ENCODE data around the gene BTBD2. TPM values are rescaled to one million over a fixed set of nuclear protein-coding genes. Genes with fewer than 3 reads are reported as not detected.

The BTBD2 gene
- total RNA-seq, 4 donors from 2014 or later, result 54.6 to 82.9 (median 63.6) TPM

DNA sequence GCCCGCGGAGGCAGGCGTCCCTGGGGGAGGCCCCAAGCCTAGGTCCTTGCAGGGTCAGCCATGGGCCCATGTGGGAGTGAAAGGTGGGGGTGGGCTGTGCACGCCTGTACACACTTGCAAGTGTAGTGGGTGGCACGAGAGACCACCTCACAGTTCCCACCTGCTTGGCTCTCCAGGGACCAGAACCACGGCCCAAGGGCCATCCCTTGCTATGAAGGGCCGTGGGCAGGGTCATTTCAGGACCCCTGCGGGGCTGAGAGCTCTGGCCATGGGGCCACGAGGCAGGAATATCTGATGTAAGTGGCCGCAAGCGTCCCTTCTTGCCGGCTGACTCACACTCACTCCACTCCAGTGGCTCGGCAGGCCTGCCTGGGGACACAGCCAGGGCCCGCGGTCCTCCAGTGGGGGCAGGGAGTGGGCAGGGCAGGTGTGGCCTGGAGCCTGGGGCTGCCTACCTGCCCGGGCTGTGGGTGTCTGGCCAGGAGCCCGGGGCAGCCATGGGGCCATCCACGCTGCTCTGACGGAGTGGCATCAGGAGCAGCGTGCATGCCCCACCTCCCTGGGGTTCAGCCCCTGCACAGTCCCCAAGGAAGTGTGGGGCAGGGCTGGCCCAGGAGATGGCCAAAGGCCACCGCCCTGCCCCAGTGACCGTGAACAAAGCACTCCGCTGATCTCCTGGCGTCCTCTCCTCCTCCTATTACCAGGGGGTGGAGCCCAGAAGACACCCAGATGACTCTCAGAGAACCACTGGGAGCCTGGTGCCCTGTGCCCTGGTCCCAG, 44.1 kb upstream of the BTBD2 start:
- in situ Hi-C loops (cut with MboI; ENCODE audit: low sequenced_read_pairs in 4 of 4), result loop anchor here in 1 of 4 donors (10.0 kb wide), 1 partner anchor 125 kb away; no protein-coding TSS in a partner anchor
- peak; percentile 87 to 94 for TF ChIP-seq POLR2A (IDR thresholded peaks at IDR 0.05)
- TF ChIP-seq CTCF (IDR thresholded peaks at IDR 0.05 in 4 of 5, conservative IDR thresholded peaks at IDR 0.05 in 1 of 5), result peak in 1 of 5 experiments; percentile 13
- Histone ChIP-seq H3K27me3 (no peaks in the 10 kb centered on the region), H3K36me3 (no peaks in the 10 kb centered on the region), H3K4me3 (peak overlapping the region; percentile 65 to 96 (median 74)), H3K9me3 (no peaks in the 10 kb centered on the region), H3K27ac (peak overlapping the region; percentile 95 to 100 (median 98)), H3K4me1 (peaks cover 51 to 70% of the 10 kb centered on the region in 2 donors)
- ATAC-seq (peak; percentile 56 to 58), DNase-seq (peak; percentile 91 to 97)
- intact Hi-C loops (cut with DNase I; ENCODE audit: low total_unique reads), result loop anchor here (1.0 to 10.0 kb wide), 6 partner anchors 8 to 1315 kb away; partner anchors contain the start of genes GPX4, MIDN and MKNK2

DNA sequence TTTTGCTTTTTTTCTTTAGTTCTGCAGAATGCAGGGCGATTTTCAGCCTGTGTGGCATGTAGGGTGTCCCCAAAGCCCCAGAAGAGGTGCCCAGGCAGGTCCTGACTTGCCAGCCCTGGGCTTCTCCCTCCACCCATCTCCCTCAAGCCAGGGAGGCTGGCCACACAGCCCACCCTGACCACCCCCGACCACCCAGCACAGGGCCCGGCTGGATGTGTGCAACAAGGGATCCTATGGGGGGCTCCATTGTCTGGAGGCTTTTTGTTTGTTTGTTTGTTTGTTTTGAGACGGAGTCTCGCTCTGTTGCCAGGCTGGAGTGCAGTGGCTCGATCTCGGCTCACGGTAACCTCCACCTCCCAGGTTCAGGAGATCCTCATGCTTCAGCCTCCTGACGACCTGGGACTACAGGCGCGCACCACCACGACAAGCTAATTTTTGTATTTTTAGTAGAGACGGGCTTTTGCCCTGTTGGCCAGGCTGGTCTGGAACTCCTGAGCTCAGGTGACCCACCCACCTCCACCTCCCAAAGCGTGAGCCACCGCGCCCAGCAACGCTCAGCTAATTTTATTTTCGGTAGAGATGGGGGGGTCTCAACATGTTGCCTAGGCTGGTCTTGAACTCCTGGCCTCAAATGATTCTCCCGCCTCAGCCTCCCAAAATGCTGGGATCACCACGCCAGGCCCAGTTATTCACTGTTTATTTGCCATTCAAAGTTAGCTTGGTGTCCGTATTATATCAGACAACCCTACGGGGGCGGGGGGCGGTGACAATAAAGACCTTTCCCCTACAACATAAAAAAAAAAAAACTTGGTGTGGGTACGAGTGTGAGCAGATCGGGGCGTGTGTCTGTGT, 43.3 kb upstream of the BTBD2 start:
- intact Hi-C loops (cut with DNase I; ENCODE audit: low total_unique reads) (loop anchor here (1.0 kb wide), 1 partner anchor 7 kb away; the partner anchor contains the start of gene MKNK2), in situ Hi-C loops (cut with MboI; ENCODE audit: low sequenced_read_pairs in 4 of 4) (no loop called here)
- Histone ChIP-seq H3K4me3 (peak overlapping the region in 2 of 4 donors; percentile 42 to 69), H3K27me3 (no peaks in the 10 kb centered on the region), H3K9me3 (no peaks in the 10 kb centered on the region), H3K36me3 (no peaks in the 10 kb centered on the region), H3K27ac (peak overlapping the region; percentile 95 to 100 (median 98)), H3K4me1 (peaks cover 50 to 70% of the 10 kb centered on the region in 2 donors)
- TF ChIP-seq POLR2A (IDR thresholded peaks at IDR 0.05) (no peak), CTCF (IDR thresholded peaks at IDR 0.05 in 4 of 5, conservative IDR thresholded peaks at IDR 0.05 in 1 of 5) (no peak)
- ATAC-seq, result no peak
- DNase-seq, result no peak

GRCh38 chr19:2057484-2058469, 42.3 kb upstream of the BTBD2 start:
- DNase-seq, result peak in 1 of 2 donors; percentile 32
- no peak for ATAC-seq
- TF ChIP-seq POLR2A (IDR thresholded peaks at IDR 0.05) (no peak), CTCF (IDR thresholded peaks at IDR 0.05 in 4 of 5, conservative IDR thresholded peaks at IDR 0.05 in 1 of 5) (no peak)
- in situ Hi-C loops (cut with MboI; ENCODE audit: low sequenced_read_pairs in 4 of 4), result no loop called here
- Histone ChIP-seq H3K36me3 (no peaks in the 10 kb centered on the region), H3K9me3 (no peaks in the 10 kb centered on the region), H3K27ac (peak overlapping the region; percentile 95 to 100 (median 98)), H3K4me1 (peaks cover 42 to 65% of the 10 kb centered on the region in 2 donors), H3K27me3 (no peaks in the 10 kb centered on the region), H3K4me3 (no peak overlapping the region)
- intact Hi-C loops (cut with DNase I; ENCODE audit: low total_unique reads), result no loop called here

GRCh38 chr19:2056837-2057192, 41.3 kb upstream of the BTBD2 start:
- intact Hi-C loops (cut with DNase I; ENCODE audit: low total_unique reads), result no loop called here
- Histone ChIP-seq H3K9me3 (no peaks in the 10 kb centered on the region), H3K4me3 (no peak overlapping the region), H3K27me3 (no peaks in the 10 kb centered on the region), H3K27ac (peak overlapping the region; percentile 95 to 100 (median 98)), H3K4me1 (peaks cover 48 to 64% of the 10 kb centered on the region in 2 donors), H3K36me3 (no peaks in the 10 kb centered on the region)
- no peak for ATAC-seq
- in situ Hi-C loops (cut with MboI; ENCODE audit: low sequenced_read_pairs in 4 of 4), result no loop called here
- TF ChIP-seq POLR2A (IDR thresholded peaks at IDR 0.05) (no peak), CTCF (IDR thresholded peaks at IDR 0.05 in 4 of 5, conservative IDR thresholded peaks at IDR 0.05 in 1 of 5) (no peak)
- DNase-seq, result peak in 1 of 2 donors; percentile 19
